H9 (cell line): ENCODE data around the gene DNAJB6. TPM values are rescaled to one million over a fixed set of nuclear protein-coding genes. Genes with fewer than 3 reads are reported as not detected.

Experiments used
- DNase-seq: peaks from one replicate; pipeline ENCODE4 v3.0.0-alpha.2; 2017
- H2AFZ ChIP-seq: one replicate; pipeline ENCODE4 v1.6.1; 2013; ENCODE audit warnings: mild to moderate bottlenecking, low read length, control low read depth, moderate library complexity
- H2AK5ac ChIP-seq: 2 replicates; pipeline ENCODE4 v1.6.1; 2013; ENCODE audit warnings: low read length, control low read depth, mixed read lengths; ENCODE audit not compliant: insufficient read length
- H2BK120ac ChIP-seq: one replicate; pipeline ENCODE4 v1.6.1; 2013; ENCODE audit warnings: low read depth, mild to moderate bottlenecking, low read length, control low read depth, inconsistent platforms; ENCODE audit not compliant: poor library complexity, severe bottlenecking
- H2BK12ac ChIP-seq: 2 replicates; pipeline ENCODE4 v1.6.1; 2013; ENCODE audit warnings: low read length, control low read depth, mixed read lengths, low read depth; ENCODE audit not compliant: insufficient read length
- H2BK15ac ChIP-seq: 2 replicates; pipeline ENCODE4 v1.6.1; 2013; ENCODE audit warnings: low read depth, low read length, control low read depth
- H2BK20ac ChIP-seq: one replicate; pipeline ENCODE4 v1.6.1; 2013; ENCODE audit warnings: low read depth, mild to moderate bottlenecking, low read length, control low read depth, inconsistent platforms; ENCODE audit not compliant: poor library complexity, severe bottlenecking
- H2BK5ac ChIP-seq: 2 replicates; pipeline ENCODE4 v1.6.1; 2013; ENCODE audit warnings: low read length, control low read depth, mixed read lengths; ENCODE audit not compliant: insufficient read length
- H3K14ac ChIP-seq: 2 replicates; pipeline ENCODE4 v1.6.1; 2013; ENCODE audit warnings: low read length, control low read depth; ENCODE audit not compliant: insufficient read depth
- H3K18ac ChIP-seq: 2 replicates; pipeline ENCODE4 v1.6.1; 2013; ENCODE audit warnings: low read depth, mild to moderate bottlenecking, mixed read lengths, low read length, control low read depth; ENCODE audit not compliant: insufficient read length
- H3K23ac ChIP-seq: 2 replicates; pipeline ENCODE4 v1.6.1; 2013; ENCODE audit warnings: low read length, control low read depth, mixed read lengths, low read depth; ENCODE audit not compliant: insufficient read length
- H3K23me2 ChIP-seq: 2 replicates; pipeline ENCODE4 v1.6.1; 2013; ENCODE audit warnings: low read depth, mild to moderate bottlenecking, mixed read lengths, low read length, control low read depth; ENCODE audit not compliant: insufficient read length, poor library complexity, severe bottlenecking
- H3K27ac ChIP-seq: 2 replicates; pipeline ENCODE4 v1.5.1; 2013; ENCODE audit warnings: low read length, control low read depth, mixed read lengths, low read depth; ENCODE audit not compliant: insufficient read length
- H3K27me3 ChIP-seq: 2 replicates; pipeline ENCODE4 v1.6.1; 2013; ENCODE audit warnings: low read length, control low read depth, inconsistent platforms; ENCODE audit not compliant: insufficient read depth
- H3K4ac ChIP-seq: 2 replicates; pipeline ENCODE4 v1.6.1; 2013; ENCODE audit warnings: low read depth, mild to moderate bottlenecking, control low read depth, inconsistent platforms, low read length, moderate library complexity
- H3K4me1 ChIP-seq: 2 replicates; pipeline ENCODE4 v1.6.1; 2013; ENCODE audit warnings: low read length, control low read depth, inconsistent platforms; ENCODE audit not compliant: insufficient read depth
- H3K4me2 ChIP-seq: 2 replicates; pipeline ENCODE4 v1.6.1; 2013; ENCODE audit warnings: low read length, control low read depth, mixed read lengths; ENCODE audit not compliant: insufficient read length, insufficient read depth
- H3K56ac ChIP-seq: 2 replicates; pipeline ENCODE4 v1.6.1; 2013; ENCODE audit warnings: low read depth, mild to moderate bottlenecking, mixed read lengths, low read length, control low read depth; ENCODE audit not compliant: insufficient read length
- H3K79me1 ChIP-seq: 2 replicates; pipeline ENCODE4 v1.6.1; 2013; ENCODE audit warnings: low read depth, mild to moderate bottlenecking, moderate library complexity, low read length, control low read depth, inconsistent platforms; ENCODE audit not compliant: insufficient read depth, poor library complexity, severe bottlenecking
- H3K79me2 ChIP-seq: 2 replicates; pipeline ENCODE4 v1.6.1; 2013; ENCODE audit warnings: low read length, control low read depth, inconsistent platforms; ENCODE audit not compliant: insufficient read depth
- H3K9ac ChIP-seq: 2 replicates; pipeline ENCODE4 v1.6.1; 2013; ENCODE audit warnings: low read length, control low read depth, mixed read lengths; ENCODE audit not compliant: insufficient read length; ENCODE audit errors: extremely low read depth
- H3K9me3 ChIP-seq: one replicate; pipeline ENCODE4 v1.6.1; 2013; ENCODE audit warnings: low read depth, low read length, inconsistent platforms; ENCODE audit not compliant: control insufficient read depth
- H3T11ph ChIP-seq: one replicate; pipeline ENCODE4 v1.6.1; 2013; ENCODE audit warnings: mild to moderate bottlenecking, low read length, control low read depth, inconsistent platforms
- H4K20me1 ChIP-seq: one replicate; pipeline ENCODE4 v1.6.1; 2013; ENCODE audit not compliant: control insufficient read depth, insufficient read length, insufficient read depth
- H4K5ac ChIP-seq: 2 replicates; pipeline ENCODE4 v1.6.1; 2013; ENCODE audit warnings: low read depth, mild to moderate bottlenecking, mixed read lengths, low read length, control low read depth; ENCODE audit not compliant: insufficient read length
- H4K8ac ChIP-seq: replicated peaks from 2 replicates; pipeline ENCODE4 v1.6.1; 2013; ENCODE audit warnings: low read length, control low read depth, mixed read lengths, low read depth; ENCODE audit not compliant: insufficient read length
- H4K91ac ChIP-seq: 2 replicates; pipeline ENCODE4 v1.6.1; 2013; ENCODE audit warnings: low read depth, mild to moderate bottlenecking, moderate library complexity, mixed read lengths, low read length, control low read depth; ENCODE audit not compliant: insufficient read length
- H3K27ac Mint-ChIP-seq, 3 experiments: 2 replicates in 2 of 3; 3 replicates in 1 of 3; pipeline ENCODE4 v1.8.0; 2020 to 2021; ENCODE audit warnings: mixed read lengths in 3 of 3, mild to moderate bottlenecking in 1 of 3, moderate library complexity in 1 of 3
- H3K27me3 Mint-ChIP-seq: 2 replicates; pipeline ENCODE4 v1.8.0; 2021; ENCODE audit warnings: low read depth, mild to moderate bottlenecking, moderate library complexity, mixed read lengths
- H3K36me3 Mint-ChIP-seq, 3 experiments: 2 replicates in 2 of 3; 3 replicates in 1 of 3; pipeline ENCODE4 v1.8.0; 2020 to 2021; ENCODE audit warnings: low read depth in 3 of 3, mixed read lengths in 3 of 3; ENCODE audit not compliant: insufficient read depth in 1 of 3
- H3K4me1 Mint-ChIP-seq, 2 experiments: 2 replicates each; pipeline ENCODE4 v1.8.0; 2020; ENCODE audit warnings: mixed read lengths in 2 of 2
- H3K4me3 Mint-ChIP-seq, 2 experiments: 2 replicates in 1 of 2; 3 replicates in 1 of 2; pipeline ENCODE4 v1.8.0; 2020 to 2021; ENCODE audit warnings: mild to moderate bottlenecking in 2 of 2, mixed read lengths in 2 of 2, moderate library complexity in 1 of 2
- H3K9me3 Mint-ChIP-seq, 2 experiments: 2 replicates in 1 of 2; 3 replicates in 1 of 2; pipeline ENCODE4 v1.8.0; 2020; ENCODE audit warnings: mild to moderate bottlenecking in 2 of 2, mixed read lengths in 2 of 2, moderate library complexity in 1 of 2
- WGBS: extraction: QIAGEN DNeasy Blood & Tissue Kit; methylation state at CpG from one replicate; pipeline ENCODE4 v1.1.7; 2013; ENCODE audit warnings: missing lambda C conversion rate, low lambda C conversion rate, mixed read lengths; ENCODE audit not compliant: insufficient read length; ENCODE audit errors: extremely low coverage; 5-methylcytosine and 5-hydroxymethylcytosine counted together
- total RNA-seq: library from RNA; stranded (reverse); gene quantifications from 2 replicates; pipeline ENCODE4 v1.2.1, GENCODE V29; 2021
- TF ChIP-seq, protein P1 (sequence below): fragments of 200-600 bp; sonication (generic); conservative IDR thresholded peaks from 3 replicates; pipeline ENCODE4 v1.8.0; 2021; ENCODE audit warnings: antibody characterized with exemption, mild to moderate bottlenecking

The DNAJB6 gene
- total RNA-seq, 1 experiment from 2014 or later, result 215 TPM

DNA sequence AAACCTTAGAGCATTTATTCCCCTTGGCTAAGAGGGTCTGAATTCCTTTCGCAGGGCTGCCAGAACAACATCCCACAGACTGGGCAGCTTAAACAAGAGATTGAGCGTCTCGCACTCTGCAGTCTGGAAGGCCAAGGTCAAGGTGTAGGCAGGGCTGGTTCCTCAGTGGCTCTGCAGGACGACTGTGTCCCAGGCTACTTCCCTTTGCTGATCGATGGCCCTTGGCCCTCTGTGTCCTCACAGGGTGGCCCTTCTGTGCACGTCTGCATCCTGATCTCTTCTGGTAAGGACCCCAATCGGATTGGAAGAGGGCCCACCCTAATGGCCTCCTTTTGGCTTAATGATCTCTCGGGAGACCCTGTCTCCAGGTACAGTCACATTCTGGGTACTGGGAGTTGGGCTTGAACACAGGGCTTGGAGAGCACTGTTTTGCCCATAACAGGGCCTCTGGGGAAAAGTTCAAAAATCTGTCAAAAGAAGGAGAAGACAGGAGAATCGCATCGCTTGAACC lies 35.1 kb upstream of the DNAJB6 start:
- Histone ChIP-seq H3K27ac (no peak overlapping the region), H2AFZ (no peak overlapping the region), H3K14ac (no peak overlapping the region; the same call in 1 of the 2 replicates), H2AK5ac (no peak overlapping the region), H3K9ac (no peak overlapping the region), H3K79me1 (no peaks in the 10 kb centered on the region), H2BK15ac (no peak overlapping the region), H3K9me3 (no peaks in the 10 kb centered on the region), H2BK5ac (no peak overlapping the region), H4K91ac (no peak overlapping the region), H2BK20ac (no peak overlapping the region), H3K27me3 (no peaks in the 10 kb centered on the region), H4K5ac (no peak overlapping the region), H4K20me1 (no peaks in the 10 kb centered on the region), H3K56ac (no peak overlapping the region), H2BK120ac (no peak overlapping the region), H3K18ac (no peak overlapping the region), H3K23me2 (no peaks in the 10 kb centered on the region), H3K4me2 (no peak overlapping the region), H2BK12ac (no peak overlapping the region), H3K79me2 (no peaks in the 10 kb centered on the region), H3T11ph (no peak overlapping the region), H4K8ac (no peak overlapping the region), H3K4ac (no peak overlapping the region), H3K4me1 (no peaks in the 10 kb centered on the region), H3K23ac (no peak overlapping the region)
- WGBS, result no CpG with 5 or more reads among the region's 10 CpGs
- Mint-ChIP-seq H3K36me3 (peaks cover 0 to 6% (median 0%) of the 10 kb centered on the region in 3 experiments; a peak in 1 of 7 replicates), H3K27ac (peak overlapping the region in 1 of 3 experiments; percentile 79; a peak in 1 of 7 replicates), H3K9me3 (peaks cover 4 to 6% of the 10 kb centered on the region in 2 experiments; a peak in 2 of 5 replicates), H3K4me3 (no peak overlapping the region), H3K4me1 (peaks cover 14 to 22% of the 10 kb centered on the region in 2 experiments), H3K27me3 (no peaks in the 10 kb centered on the region; the same call in 1 of the 2 replicates)
- DNase-seq, result no peak
- TF ChIP-seq, protein P1, sequence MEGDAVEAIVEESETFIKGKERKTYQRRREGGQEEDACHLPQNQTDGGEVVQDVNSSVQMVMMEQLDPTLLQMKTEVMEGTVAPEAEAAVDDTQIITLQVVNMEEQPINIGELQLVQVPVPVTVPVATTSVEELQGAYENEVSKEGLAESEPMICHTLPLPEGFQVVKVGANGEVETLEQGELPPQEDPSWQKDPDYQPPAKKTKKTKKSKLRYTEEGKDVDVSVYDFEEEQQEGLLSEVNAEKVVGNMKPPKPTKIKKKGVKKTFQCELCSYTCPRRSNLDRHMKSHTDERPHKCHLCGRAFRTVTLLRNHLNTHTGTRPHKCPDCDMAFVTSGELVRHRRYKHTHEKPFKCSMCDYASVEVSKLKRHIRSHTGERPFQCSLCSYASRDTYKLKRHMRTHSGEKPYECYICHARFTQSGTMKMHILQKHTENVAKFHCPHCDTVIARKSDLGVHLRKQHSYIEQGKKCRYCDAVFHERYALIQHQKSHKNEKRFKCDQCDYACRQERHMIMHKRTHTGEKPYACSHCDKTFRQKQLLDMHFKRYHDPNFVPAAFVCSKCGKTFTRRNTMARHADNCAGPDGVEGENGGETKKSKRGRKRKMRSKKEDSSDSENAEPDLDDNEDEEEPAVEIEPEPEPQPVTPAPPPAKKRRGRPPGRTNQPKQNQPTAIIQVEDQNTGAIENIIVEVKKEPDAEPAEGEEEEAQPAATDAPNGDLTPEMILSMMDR, result no peak
